C4-2B (cell line): ENCODE data around the gene NFYA.

Experiments used
- ZFX ChIP-seq: fragments of 450-650 bp; IDR thresholded peaks from 2 replicates; pipeline ENCODE4 v1.6.1; 2017
- TF ChIP-seq, protein P1 (sequence below): fragments of 450-650 bp; conservative IDR thresholded peaks from 2 replicates; pipeline ENCODE4 v1.5.1; 2017; ENCODE audit warnings: mild to moderate bottlenecking

DNA sequence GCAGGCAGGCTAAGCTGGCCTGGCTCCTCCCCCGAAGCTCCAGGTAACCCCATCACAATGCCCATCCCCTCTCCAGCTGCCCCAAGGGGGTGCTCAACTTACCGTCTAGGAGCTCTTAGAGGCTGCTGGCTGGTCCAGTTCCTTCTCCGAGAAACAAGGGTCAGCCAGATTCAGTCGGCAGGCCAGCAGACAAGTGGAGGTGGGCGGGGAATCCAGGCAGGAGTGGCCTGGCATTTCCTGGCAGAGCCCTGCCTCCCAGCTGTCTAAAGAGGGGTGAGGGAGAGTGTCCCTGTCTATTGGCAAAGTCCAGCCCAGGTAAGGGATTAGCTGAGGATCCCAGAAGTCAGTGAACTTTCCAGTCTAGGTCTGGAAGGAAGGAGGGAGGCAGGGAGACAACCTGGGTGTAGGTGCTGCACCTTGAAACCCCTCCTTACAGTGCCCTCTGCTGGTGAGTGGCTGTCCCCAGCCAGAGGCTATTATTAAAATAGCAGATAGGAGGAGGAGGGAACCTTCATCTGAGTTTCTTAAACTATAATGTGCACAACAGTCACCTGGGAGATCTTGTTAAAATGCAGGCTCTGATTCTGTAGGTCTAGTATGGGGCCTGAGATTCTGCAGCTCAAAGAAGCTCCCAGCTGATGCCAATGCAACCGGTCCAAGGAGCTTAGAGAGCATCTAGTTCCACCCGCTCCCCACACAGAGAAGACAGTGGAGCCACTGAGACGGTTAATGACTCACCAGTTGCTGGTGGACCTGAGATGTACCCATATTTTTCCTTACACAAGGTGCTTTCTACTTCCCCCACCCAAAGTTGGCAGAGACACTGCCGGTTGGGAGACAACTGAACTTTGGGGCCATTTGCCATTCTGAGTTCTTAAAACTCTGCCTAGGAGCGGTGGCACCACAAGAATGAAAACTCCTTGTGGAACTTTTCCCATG lies 33.4 kb upstream of the NFYA start, which contains the start of gene UNC5CL:
- TF ChIP-seq, protein P1, sequence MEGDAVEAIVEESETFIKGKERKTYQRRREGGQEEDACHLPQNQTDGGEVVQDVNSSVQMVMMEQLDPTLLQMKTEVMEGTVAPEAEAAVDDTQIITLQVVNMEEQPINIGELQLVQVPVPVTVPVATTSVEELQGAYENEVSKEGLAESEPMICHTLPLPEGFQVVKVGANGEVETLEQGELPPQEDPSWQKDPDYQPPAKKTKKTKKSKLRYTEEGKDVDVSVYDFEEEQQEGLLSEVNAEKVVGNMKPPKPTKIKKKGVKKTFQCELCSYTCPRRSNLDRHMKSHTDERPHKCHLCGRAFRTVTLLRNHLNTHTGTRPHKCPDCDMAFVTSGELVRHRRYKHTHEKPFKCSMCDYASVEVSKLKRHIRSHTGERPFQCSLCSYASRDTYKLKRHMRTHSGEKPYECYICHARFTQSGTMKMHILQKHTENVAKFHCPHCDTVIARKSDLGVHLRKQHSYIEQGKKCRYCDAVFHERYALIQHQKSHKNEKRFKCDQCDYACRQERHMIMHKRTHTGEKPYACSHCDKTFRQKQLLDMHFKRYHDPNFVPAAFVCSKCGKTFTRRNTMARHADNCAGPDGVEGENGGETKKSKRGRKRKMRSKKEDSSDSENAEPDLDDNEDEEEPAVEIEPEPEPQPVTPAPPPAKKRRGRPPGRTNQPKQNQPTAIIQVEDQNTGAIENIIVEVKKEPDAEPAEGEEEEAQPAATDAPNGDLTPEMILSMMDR, result peak; percentile 95
- no peak for TF ChIP-seq ZFX
